ENCODE measurements around the gene RTEL1.

DNA sequence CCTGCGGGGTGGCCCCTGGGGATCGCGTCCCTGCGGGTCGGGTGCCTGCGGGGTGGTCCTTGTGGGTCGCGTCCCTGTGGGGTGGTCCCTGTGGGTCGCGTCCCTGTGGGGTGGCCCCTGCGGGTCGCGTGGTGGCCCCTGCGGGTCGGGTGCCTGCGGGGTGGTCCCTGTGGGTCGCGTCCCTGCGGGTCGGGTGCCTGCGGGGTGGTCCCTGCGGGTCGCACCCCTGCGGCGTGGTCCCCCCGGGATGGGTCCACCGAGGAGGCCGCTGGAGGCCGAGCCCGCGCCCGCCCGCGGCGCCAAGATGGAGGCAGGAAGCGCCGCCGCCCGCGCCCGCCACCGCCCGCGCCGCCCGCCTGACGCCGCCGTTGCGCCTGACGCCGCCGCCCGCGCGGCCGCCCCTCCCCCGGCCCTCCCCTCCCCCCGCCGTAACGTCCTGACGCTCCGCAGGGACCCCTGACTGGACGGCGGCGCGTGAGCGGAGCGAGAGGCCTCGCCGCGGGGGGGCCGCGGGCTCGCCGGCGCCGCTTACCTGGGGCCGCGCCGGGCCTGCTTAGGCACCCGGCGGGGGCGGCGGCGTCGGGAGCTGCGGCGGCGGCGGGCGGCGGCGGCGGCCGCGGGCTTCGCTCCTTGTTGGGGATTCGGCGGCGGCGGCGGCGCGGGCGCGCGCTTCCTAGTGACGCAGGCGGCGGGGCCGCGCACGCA lies 31.5 kb upstream of the RTEL1 start, which contains the start of gene GMEB2:
- no peak for TF ChIP-seq TOX (CRISPR knock-in tag; IDR thresholded peaks at IDR 0.05; ENCODE audit: borderline replicate concordance)
- no peak for TF ChIP-seq ZFP3 (CRISPR knock-in tag; IDR thresholded peaks at IDR 0.05)
- TF ChIP-seq, protein P1, sequence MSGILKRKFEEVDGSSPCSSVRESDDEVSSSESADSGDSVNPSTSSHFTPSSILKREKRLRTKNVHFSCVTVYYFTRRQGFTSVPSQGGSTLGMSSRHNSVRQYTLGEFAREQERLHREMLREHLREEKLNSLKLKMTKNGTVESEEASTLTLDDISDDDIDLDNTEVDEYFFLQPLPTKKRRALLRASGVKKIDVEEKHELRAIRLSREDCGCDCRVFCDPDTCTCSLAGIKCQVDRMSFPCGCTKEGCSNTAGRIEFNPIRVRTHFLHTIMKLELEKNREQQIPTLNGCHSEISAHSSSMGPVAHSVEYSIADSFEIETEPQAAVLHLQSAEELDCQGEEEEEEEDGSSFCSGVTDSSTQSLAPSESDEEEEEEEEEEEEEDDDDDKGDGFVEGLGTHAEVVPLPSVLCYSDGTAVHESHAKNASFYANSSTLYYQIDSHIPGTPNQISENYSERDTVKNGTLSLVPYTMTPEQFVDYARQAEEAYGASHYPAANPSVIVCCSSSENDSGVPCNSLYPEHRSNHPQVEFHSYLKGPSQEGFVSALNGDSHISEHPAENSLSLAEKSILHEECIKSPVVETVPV (CRISPR knock-in tag; IDR thresholded peaks at IDR 0.05), result no peak
- TF ChIP-seq PATZ1 (CRISPR knock-in tag; IDR thresholded peaks at IDR 0.05; ENCODE audit: borderline replicate concordance), result no peak
- TF ChIP-seq ARNTL (CRISPR knock-in tag; IDR thresholded peaks at IDR 0.05; ENCODE audit: borderline replicate concordance, low read depth), result no peak

Measured in SK-N-SH treated with all-trans-retinoic acid at 6 μM for 48 hours (cell line).